GM21528 (cell line): ENCODE measurements around the gene RTP3.
"Not testable (repeated sequence)": the region's sequence is repeated elsewhere in the genome, so short reads cannot be mapped to it uniquely, and the experiment has no call there.

Experiments
- ATAC-seq: cut with Tn5 transposase; IDR thresholded peaks from one replicate; pipeline ENCODE4 v1.9.1; 2021; ENCODE audit warnings: mild to moderate bottlenecking, moderate library complexity; ENCODE audit not compliant: unreplicated experiment, low FRiP score

RTP3 gene

GRCh38 chr3:46489875-46490274 is 7.9 kb upstream of the RTP3 start:
- ATAC-seq: no peak

DNA sequence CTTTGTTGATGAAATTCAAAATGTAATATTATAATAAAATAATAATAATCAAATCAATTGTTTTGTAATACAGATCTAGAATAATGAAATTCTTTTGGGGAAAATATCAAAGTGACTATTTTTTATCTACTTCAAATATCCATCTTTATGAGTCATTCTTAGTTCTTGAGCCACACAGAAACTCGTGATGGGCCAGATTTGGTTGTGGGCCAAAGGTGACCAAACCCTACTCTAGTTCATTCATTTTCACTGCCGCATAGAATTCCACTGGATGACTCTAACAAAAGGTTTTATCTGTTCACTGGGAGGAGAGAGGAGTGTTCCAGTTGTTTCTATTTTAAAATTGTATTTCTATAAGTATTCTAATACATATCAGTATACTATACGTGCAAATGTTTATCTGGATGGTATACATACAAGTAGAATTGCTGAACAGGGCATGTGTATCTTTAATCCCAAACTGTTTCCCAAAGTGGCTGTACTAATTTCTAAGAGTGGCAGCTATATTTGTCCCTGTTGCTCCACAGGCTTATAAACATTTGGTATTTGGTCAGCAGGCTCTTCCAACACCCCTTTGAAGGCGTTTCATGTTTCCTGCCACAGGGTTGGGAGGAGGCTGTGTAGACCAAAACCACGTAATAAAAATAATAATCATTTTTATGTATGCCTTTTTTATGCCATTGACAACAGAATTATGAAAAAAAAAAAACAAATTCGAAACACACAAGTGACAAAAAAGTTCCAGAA is 7.3 kb upstream of the RTP3 start:
- no peak for ATAC-seq

DNA sequence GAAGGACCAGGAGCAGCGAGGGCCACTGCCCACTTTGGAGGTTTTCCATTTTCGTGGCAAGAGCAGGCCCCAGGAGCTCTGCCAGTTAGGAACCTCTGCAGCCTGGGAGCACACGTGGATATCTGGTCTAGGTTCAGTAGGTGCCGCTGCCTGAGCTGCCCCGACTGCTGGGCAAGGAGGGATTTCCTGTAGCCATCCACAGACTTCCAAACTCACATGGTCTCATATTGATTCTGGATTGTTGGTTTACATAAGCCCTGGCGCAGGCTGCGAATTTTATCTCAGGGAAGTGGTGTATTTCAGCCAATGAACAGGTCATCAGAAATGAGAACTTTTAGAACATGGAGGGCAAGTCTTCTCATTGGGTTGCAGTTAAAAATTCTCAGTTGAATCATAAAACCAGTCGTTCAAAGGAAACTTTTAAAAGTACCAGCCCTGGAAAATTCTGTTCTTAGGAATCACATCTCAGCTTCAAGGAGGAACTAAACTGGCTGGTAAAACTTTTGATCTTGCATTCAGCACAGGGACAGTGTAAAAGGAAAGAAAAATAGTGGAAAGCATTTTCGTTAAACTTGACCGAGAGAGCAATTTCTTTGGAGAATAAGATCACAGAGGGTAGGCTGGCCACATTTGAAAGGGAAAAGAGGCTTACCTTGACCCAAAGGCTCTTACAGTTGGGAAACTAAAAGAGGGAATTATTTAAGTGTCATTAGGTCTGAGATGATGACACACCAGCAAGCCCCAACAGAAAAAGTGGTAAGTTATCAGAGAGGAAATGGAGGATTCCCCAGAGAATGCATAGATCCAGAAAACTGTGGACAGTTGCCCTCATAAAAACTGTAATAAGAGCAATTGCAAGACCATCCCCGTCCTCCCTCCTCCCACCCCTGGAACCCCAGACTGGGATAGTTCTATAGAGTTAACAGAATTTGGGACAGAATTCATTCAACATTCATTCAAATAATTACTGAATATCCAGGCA is 6.4 kb upstream of the RTP3 start:
- ATAC-seq: no peak

GRCh38 chr3:46492890-46493547 is 4.8 kb upstream of the RTP3 start:
- ATAC-seq: no peak

- ATAC-seq: not testable (repeated sequence)
Observed at GRCh38 chr3:46494491-46494890, 3.3 kb upstream of the RTP3 start.

DNA sequence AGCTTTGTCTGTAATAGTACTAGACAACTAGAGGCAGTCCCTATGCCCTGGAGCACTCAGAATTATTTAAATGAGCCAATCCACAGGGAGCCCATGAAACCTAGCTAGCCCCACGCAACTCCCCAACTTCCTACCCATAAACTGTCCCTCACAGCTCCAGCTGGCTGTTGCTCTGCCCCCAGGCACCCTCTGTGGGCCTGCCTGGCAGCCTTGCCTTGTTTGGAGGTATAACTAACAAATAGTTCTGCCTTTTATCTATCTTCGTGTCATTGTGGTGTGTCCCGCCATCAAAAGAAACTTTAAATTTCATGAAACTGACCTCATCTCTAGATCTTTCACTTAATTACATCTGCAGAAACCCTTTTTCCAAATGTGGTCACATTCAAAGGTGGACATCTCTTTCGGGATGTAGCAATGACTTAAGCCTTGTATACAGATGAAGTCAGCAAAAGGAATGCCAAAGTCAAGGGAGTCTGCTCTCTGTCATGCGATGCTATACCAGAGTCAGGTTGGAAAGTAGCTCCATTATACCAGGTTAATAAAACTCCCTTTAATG is 1.8 kb upstream of the RTP3 start:
- no peak for ATAC-seq

DNA sequence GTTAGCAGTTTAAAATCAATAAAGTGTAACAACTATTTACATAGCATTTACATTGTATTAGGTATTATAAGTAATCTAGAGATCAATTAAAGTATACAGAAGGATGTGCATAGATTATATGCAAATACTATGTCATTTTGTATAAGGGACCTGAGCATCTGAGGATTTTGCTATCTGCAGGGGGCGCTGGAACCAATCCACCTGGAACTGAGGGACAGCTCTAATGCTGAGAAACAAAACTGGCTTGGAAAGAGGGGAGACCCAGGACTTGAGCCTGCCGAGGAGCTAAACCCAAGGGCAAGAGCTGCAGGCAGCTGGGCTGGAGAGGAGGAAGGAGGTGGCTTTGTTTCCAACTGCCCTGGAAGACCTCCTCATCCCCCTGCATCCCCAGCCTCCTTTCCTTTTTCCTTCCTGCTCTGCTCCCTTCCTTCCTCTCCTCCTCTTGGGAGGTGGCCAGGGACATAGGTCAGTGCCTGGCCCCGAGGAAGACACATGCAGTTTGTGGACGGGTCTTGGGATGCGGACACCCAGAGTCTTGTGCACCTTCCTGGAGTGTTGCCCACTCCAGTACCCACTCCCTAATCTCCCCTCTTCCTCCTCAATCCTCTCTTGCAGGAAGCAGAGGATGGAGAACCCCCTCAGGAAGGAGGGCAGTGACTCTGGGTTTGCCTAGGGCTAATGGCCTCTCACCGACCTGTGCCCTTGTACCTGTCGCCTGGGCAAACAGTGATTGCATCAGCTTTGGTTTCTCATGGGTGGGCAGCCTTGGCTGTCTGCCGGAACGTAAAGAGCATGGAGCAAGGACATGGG is 825 bp upstream of the RTP3 start:
- no peak for ATAC-seq

GRCh38 chr3:46498916-46499519 is 1.2 kb downstream of the RTP3 start:
- ATAC-seq: no peak

DNA sequence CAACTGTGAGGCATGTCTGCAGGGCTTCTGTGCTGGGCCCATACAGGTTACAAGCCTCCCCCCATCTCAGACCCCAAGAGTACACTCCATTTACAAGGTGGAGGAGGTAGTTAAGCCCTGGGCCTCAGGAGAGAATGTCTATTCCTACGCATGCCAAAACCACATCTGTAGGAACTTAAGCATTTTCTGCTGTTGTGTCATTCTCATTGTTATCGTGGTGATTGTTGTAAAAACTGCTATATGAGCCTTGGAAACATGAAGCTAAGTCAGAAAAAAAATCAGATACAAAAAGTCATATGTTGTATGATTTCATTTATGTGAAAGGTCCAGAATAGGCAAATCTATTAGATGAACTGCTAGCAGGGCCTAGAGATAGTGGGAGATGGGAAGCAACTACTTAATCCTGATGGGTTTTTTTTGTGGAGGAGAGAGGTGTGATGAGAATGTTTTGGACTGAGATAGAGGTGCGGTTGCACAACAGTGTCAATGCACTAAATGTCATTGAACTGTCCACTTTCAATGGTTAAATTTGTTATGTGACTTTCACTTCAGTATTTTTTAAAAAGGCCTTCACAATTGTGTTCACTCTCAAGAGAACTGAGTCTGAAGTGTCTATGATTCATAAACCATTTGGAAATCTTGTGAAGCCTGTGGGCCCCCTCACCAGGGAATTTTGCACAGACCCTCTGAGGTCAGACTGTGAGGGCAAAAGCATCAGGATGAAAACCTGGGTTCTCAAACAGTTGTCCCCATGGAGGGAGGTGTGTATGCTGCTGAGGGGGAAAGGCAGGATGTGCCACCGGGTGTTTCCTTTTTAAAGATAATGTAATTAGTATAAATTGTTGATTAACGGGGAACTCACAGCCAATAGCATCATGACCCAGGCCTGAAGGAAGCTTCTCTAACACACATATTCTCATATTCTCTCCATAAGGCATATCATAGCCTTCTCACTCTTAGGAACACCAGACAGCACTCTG is 3.2 kb downstream of the RTP3 start:
- no peak for ATAC-seq

DNA sequence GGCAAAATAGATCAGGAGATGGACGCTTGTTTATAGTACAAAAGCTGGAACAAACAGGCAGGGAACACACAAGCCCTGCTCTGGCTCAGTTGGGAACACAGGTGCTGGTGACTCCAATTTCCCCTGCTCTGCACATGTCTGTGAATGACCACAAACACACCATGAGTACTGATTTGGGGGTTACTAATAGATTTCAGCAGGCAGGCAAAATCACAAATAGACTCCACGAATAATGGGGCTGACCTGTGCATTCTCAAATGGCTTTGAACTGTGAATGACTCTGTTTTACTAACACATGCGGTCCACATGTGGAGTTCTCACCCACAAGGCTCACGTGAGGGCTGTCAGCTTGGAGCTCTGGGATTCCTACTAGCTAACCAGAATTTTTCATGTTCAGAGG is 3.9 kb downstream of the RTP3 start:
- ATAC-seq: no peak

GRCh38 chr3:46503200-46503874 is 5.6 kb downstream of the RTP3 start:
- no peak for ATAC-seq

- no peak for ATAC-seq
Observed at GRCh38 chr3:46504789-46505188, 7.0 kb downstream of the RTP3 start.

DNA sequence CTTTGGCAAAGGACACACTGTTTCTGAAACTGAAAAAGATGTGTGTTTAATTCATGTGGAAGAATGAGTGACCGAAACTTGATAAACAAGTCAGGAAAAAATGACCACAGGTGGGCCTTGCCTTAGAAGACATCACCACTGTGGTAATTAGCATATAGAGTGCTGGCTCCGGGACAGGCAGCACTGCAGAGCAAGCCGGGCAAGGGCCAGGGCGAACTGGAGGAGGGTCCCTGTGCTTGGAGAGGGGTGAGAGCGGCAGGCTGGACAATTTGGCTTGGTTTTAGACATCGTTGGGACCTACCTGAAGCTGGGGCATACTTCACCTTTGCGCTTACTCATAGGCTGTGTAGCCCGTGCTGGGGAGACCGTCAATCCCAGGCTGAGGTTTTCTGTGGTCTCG is 8.2 kb downstream of the RTP3 start:
- no peak for ATAC-seq

DNA sequence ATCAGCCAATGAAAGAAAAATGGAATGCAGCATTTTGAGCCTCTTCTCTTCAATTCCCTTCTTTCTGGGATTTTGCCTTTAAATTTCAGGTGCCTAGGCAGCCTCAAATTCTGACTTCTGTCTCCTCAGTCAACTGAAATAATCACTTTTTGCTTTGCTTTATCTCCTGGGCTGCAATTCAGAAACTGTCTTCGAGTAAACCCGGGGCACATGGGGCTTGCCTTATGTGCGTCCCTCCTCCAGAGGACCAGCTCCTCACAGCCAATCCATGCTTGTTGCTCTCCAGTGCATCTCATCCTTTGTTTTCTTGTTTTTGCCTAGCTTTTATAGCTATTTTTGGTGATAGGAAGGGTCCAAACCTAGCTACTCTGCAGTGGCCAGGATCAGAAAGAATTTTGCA is 8.8 kb downstream of the RTP3 start:
- no peak for ATAC-seq

GRCh38 chr3:46508850-46509591 is 11.2 kb downstream of the RTP3 start:
- ATAC-seq: no peak

GRCh38 chr3:46509661-46510187 is 11.9 kb downstream of the RTP3 start:
- ATAC-seq: no peak

- no peak for ATAC-seq
Observed at GRCh38 chr3:46512191-46512749, 14.5 kb downstream of the RTP3 start.
